ENCODE measurements around the gene PELO.

DNA sequence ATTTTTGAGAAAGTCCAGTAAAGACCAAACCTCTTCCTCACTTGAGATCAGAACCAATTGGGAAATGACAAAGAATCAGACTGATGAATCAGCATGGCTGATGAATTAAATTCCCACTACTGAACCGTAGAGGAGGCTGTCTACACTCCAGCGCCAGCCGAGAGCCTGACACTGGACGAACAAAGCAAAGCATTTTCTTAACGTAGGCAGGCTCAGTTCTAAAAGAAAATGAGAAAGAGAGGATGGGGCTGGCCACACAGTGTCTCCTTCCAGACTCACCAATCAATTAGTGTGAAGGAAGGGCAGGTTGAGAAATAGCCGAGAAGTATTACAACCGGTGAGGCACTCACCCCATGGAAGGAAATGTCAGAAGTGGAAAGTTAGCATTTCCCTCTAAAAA, 49.4 kb downstream of the PELO start:
- TF ChIP-seq SUZ12 (IDR thresholded peaks at IDR 0.05; ENCODE audit: extremely low read depth, insufficient read depth, insufficient read length) (no peak), YY1 (IDR thresholded peaks at IDR 0.05; ENCODE audit: insufficient read depth, insufficient read length) (no peak), ZNF274 (IDR thresholded peaks at IDR 0.05; ENCODE audit: low read depth, low read length) (no peak)

All from NT2/D1 (cell line).